ENCODE measurements around the gene BPIFA1. TPM values are rescaled to one million over a fixed set of nuclear protein-coding genes. Genes with fewer than 3 reads are reported as not detected.

Gene BPIFA1
- total RNA-seq, 1 donor from 2014 or later: not detected

DNA sequence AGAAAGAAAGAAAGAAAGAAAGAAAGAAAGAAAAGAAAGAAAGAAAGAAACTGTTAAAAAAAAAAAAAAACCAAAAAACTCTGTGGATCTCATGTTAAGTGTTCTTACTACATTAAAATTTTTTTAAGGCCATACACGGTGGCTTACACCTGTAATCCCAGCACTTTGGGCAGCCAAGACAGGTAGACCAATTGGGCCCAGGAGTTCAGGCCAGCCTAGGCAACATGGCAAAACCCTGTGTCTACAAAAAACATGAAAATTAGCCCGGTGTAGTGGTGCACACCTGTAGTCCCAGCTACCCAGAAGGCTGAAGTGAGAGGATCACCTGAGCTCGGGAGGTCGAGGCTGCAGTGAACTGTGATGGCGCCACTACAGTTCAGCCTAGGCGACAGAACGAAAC is 4.6 kb upstream of the BPIFA1 start:
- no peaks in the 10 kb centered on the region for H3K9me3 Mint-ChIP-seq (ENCODE audit: low read depth)
- no peaks in the 10 kb centered on the region for H3K36me3 Mint-ChIP-seq (ENCODE audit: insufficient read depth)
- peaks cover 69% of the 10 kb centered on the region for H3K27me3 Mint-ChIP-seq
- no peak for DNase-seq (ENCODE audit: low spot score, unreplicated experiment)
- no peak overlapping the region for H3K27ac Mint-ChIP-seq
- H3K4me1 Mint-ChIP-seq (ENCODE audit: low read depth): no peaks in the 10 kb centered on the region
- TF ChIP-seq CTCF (IDR thresholded peaks at IDR 0.05; ENCODE audit: unreplicated experiment): no peak
- no peak overlapping the region for H3K4me3 Mint-ChIP-seq (ENCODE audit: low read depth)

- Mint-ChIP-seq H3K9me3 (ENCODE audit: low read depth) (no peaks in the 10 kb centered on the region), H3K27ac (no peak overlapping the region), H3K36me3 (ENCODE audit: insufficient read depth) (no peaks in the 10 kb centered on the region), H3K4me3 (ENCODE audit: low read depth) (no peak overlapping the region), H3K4me1 (ENCODE audit: low read depth) (no peaks in the 10 kb centered on the region), H3K27me3 (peaks cover 71% of the 10 kb centered on the region)
- DNase-seq (ENCODE audit: low spot score, unreplicated experiment): no peak
- TF ChIP-seq CTCF (IDR thresholded peaks at IDR 0.05; ENCODE audit: unreplicated experiment): no peak
These were observed 3.2 kb upstream of the BPIFA1 start for GRCh38 chr20:33232486-33233072.

DNA sequence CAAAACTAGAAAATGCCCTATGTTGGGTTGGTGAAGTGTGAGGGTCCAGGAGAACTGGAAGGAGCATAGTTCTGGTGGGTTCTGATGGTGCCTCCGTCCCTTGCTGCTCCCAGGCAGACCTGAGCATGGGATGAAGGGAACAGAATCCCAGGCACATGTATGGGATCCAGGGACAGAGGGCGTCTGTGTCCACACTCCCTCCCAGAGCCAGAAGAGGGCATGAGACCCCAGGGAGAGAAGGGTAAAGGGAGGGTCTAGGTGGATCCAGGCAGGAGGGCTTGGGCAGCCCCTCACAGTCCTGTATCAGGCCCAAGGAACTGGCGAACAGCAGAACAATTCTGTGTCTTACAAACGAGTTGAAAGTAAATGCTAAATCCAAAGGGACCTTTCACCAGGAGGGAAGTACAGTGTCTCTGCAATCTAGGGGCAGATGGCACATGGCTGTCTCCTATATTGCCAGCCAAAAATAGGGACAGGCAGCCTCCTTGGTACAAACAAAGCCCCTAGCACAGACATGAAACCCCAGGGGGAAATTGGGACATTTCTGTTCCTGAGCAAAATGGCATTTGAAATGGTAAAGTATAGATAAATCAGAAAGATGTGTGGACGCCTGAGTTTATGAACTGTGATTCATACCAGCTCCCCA is 2.5 kb upstream of the BPIFA1 start:
- no peak overlapping the region for H3K27ac Mint-ChIP-seq
- TF ChIP-seq CTCF (IDR thresholded peaks at IDR 0.05; ENCODE audit: unreplicated experiment): peak; percentile 43
- no peaks in the 10 kb centered on the region for H3K9me3 Mint-ChIP-seq (ENCODE audit: low read depth)
- no peak overlapping the region for H3K4me3 Mint-ChIP-seq (ENCODE audit: low read depth)
- H3K4me1 Mint-ChIP-seq (ENCODE audit: low read depth): no peaks in the 10 kb centered on the region
- DNase-seq (ENCODE audit: low spot score, unreplicated experiment): no peak
- H3K27me3 Mint-ChIP-seq: peaks cover 65% of the 10 kb centered on the region
- no peaks in the 10 kb centered on the region for H3K36me3 Mint-ChIP-seq (ENCODE audit: insufficient read depth)

DNA sequence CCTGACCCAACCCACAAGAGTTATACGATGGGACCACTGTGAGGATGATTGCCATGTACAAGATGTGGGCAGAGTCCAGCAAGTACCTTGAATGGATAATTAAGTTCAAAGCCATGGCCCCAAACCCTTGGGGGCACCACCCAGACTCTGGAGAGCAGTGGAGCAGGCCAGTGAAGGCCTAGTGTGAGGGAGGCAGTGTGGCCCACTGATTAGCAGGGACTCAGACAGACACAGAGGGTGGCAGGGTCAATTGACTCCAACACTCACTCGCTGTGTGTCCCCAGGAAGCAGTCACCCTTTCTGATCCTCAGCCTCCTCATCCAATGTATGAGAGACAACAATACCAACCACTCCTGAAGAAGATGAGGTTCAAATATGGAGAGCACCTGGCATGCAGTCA is 1.7 kb upstream of the BPIFA1 start:
- no peak overlapping the region for H3K4me3 Mint-ChIP-seq (ENCODE audit: low read depth)
- H3K27ac Mint-ChIP-seq: no peak overlapping the region
- H3K4me1 Mint-ChIP-seq (ENCODE audit: low read depth): no peaks in the 10 kb centered on the region
- no peaks in the 10 kb centered on the region for H3K9me3 Mint-ChIP-seq (ENCODE audit: low read depth)
- H3K36me3 Mint-ChIP-seq (ENCODE audit: insufficient read depth): no peaks in the 10 kb centered on the region
- peaks cover 63% of the 10 kb centered on the region for H3K27me3 Mint-ChIP-seq
- TF ChIP-seq CTCF (IDR thresholded peaks at IDR 0.05; ENCODE audit: unreplicated experiment): no peak
- no peak for DNase-seq (ENCODE audit: low spot score, unreplicated experiment)

GRCh38 chr20:33236351-33236750 is 555 bp downstream of the BPIFA1 start:
- Mint-ChIP-seq H3K36me3 (ENCODE audit: insufficient read depth) (no peaks in the 10 kb centered on the region), H3K27me3 (peaks cover 58% of the 10 kb centered on the region), H3K4me1 (ENCODE audit: low read depth) (no peaks in the 10 kb centered on the region), H3K4me3 (ENCODE audit: low read depth) (no peak overlapping the region), H3K9me3 (ENCODE audit: low read depth) (no peaks in the 10 kb centered on the region), H3K27ac (no peak overlapping the region)
- TF ChIP-seq CTCF (IDR thresholded peaks at IDR 0.05; ENCODE audit: unreplicated experiment): no peak
- no peak for DNase-seq (ENCODE audit: low spot score, unreplicated experiment)
